Neutrophil (primary cell): ENCODE results near the gene PRKAG3.

Experiments
- H3K27ac ChIP-seq: fragments of 200-600 bp; sonication (generic); 2 replicates; pipeline ENCODE4 v1.5.1; 2016; ENCODE audit warnings: mild to moderate bottlenecking, moderate library complexity
- H3K27me3 ChIP-seq: fragments of 200-600 bp; sonication (generic); 2 replicates; pipeline ENCODE4 v1.6.0; 2016; ENCODE audit warnings: mild to moderate bottlenecking
- H3K36me3 ChIP-seq: fragments of 200-600 bp; sonication (generic); 2 replicates; pipeline ENCODE4 v1.5.1; 2017
- H3K4me1 ChIP-seq, 2 experiments: fragments of 200-600 bp in 1 of 2; sonication (generic) in 1 of 2; 1 replicate in 1 of 2; 2 replicates in 1 of 2; pipeline versions ENCODE4 v1.5.1 to v1.6.1; 2013 to 2016; ENCODE audit warnings: low read depth in 1 of 2, low read length in 1 of 2, mild to moderate bottlenecking in 1 of 2, moderate library complexity in 1 of 2; ENCODE audit not compliant: control insufficient read depth in 1 of 2, insufficient read depth in 1 of 2
- H3K4me3 ChIP-seq, 2 experiments: fragments of 200-600 bp in 1 of 2; sonication (generic) in 1 of 2; 1 replicate in 1 of 2; 2 replicates in 1 of 2; pipeline ENCODE4 v1.5.1; 2013 to 2016; ENCODE audit warnings: low read depth in 1 of 2, low read length in 1 of 2, mild to moderate bottlenecking in 1 of 2, moderate library complexity in 1 of 2
- H3K9me3 ChIP-seq: fragments of 200-600 bp; sonication (generic); 2 replicates; pipeline ENCODE4 v1.5.1; 2016
- TF ChIP-seq, protein P1 (sequence below): fragments of 200-600 bp; sonication (generic); IDR thresholded peaks from 2 replicates; pipeline ENCODE4 v1.5.1; 2016; ENCODE audit warnings: antibody characterized with exemption

PRKAG3 gene

DNA sequence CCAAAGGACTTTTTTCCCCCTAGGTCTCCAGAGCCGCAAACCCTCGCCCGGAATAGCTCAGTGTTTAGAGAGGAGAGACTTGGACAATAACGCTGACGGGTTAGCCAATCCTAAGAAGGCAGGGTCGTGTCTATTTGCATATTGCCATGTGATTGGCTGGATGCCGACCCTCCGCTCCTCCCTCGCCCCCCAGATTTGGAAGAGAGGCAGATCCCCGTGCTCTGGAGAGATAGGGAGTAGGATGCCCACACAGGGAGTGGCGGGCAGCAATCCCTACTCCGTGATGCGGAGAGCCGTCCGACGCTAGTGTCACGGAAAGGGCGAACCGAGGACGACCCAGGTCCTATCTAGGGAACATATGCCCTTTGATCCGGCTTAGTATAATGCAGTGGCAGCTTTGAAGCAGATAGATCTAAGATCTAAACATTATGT is 29.4 kb upstream of the PRKAG3 start:
- TF ChIP-seq, protein P1, sequence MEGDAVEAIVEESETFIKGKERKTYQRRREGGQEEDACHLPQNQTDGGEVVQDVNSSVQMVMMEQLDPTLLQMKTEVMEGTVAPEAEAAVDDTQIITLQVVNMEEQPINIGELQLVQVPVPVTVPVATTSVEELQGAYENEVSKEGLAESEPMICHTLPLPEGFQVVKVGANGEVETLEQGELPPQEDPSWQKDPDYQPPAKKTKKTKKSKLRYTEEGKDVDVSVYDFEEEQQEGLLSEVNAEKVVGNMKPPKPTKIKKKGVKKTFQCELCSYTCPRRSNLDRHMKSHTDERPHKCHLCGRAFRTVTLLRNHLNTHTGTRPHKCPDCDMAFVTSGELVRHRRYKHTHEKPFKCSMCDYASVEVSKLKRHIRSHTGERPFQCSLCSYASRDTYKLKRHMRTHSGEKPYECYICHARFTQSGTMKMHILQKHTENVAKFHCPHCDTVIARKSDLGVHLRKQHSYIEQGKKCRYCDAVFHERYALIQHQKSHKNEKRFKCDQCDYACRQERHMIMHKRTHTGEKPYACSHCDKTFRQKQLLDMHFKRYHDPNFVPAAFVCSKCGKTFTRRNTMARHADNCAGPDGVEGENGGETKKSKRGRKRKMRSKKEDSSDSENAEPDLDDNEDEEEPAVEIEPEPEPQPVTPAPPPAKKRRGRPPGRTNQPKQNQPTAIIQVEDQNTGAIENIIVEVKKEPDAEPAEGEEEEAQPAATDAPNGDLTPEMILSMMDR, result no peak
- Histone ChIP-seq H3K27me3 (peaks cover 100% of the 10 kb centered on the region), H3K36me3 (no peaks in the 10 kb centered on the region), H3K4me3 (no peak overlapping the region), H3K9me3 (no peaks in the 10 kb centered on the region), H3K27ac (no peak overlapping the region), H3K4me1 (no peaks in the 10 kb centered on the region)

DNA sequence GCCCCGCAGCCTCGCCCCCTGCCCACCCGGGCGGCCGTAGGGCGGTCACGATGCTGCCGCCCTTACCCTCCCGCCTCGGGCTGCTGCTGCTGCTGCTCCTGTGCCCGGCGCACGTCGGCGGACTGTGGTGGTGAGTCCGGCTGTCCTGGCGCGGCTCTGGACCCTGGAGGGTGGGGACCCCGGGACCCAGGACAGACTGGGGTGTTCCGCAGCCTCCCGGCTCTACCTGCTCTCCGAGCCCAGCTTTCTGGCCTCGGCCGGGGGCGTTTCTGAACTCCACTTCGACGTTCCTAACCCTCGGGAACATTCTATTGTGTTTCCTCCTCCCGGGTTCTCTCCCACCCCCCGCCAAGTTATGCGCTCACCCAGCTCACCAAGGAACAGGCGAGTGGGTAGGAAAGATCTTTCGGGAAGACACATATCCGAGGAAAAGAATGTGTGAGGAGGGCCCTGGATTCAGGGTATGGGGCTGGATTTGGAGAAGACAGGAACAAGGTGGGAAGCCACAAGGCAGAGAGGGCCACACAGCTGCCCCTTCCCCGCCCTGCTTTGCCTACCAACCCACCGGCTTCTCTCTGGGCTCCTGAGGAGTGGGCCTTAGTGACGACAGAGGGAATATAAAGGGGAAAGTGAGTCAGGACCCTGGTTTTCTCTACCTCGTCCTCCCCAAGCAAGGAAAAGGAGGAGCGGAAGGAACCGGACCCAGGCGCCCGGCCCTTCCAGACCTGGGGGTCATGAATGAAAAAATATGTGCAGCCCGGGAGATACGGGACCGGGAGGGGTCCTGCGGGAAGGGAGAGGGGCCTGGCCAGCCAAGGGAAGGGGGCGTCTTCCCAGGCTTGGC is 28.6 kb upstream of the PRKAG3 start:
- no peaks in the 10 kb centered on the region for H3K9me3 ChIP-seq
- no peaks in the 10 kb centered on the region for H3K36me3 ChIP-seq
- H3K27ac ChIP-seq, result no peak overlapping the region
- H3K4me1 ChIP-seq, result no peaks in the 10 kb centered on the region
- TF ChIP-seq, protein P1, result no peak
- no peak overlapping the region for H3K4me3 ChIP-seq
- peaks cover 100% of the 10 kb centered on the region for H3K27me3 ChIP-seq

DNA sequence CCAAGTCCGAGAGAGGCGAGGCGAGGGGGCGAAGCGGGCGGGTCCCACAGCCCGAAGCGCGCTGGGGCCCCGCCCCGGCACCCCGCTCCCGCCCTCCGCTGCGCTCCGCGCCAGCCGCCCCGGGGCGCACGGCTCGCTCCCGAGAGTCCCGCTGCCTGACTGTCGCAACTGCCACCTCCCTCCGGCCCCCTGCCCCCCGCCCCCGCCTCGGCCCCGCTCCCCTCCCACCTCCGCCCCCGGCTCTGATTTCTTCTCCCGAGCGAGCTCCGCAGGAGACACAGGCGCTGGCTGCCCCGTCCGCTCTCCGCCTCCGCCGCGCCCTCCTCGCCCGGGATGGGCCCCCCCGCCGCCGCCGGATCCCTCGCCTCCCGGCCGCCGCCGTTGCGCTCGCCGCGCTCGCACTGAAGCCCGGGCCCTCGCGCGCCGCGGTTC is 28.0 kb upstream of the PRKAG3 start, which contains the start of gene WNT6:
WNT6 (plus strand) TSS at position 250 of the 432 bp plus-strand sequence. CDS start 233 bp downstream, outside the sequence.
- no peak within 1 kb of the TSS for H3K4me3 ChIP-seq
- TF ChIP-seq, protein P1, result no peak

DNA sequence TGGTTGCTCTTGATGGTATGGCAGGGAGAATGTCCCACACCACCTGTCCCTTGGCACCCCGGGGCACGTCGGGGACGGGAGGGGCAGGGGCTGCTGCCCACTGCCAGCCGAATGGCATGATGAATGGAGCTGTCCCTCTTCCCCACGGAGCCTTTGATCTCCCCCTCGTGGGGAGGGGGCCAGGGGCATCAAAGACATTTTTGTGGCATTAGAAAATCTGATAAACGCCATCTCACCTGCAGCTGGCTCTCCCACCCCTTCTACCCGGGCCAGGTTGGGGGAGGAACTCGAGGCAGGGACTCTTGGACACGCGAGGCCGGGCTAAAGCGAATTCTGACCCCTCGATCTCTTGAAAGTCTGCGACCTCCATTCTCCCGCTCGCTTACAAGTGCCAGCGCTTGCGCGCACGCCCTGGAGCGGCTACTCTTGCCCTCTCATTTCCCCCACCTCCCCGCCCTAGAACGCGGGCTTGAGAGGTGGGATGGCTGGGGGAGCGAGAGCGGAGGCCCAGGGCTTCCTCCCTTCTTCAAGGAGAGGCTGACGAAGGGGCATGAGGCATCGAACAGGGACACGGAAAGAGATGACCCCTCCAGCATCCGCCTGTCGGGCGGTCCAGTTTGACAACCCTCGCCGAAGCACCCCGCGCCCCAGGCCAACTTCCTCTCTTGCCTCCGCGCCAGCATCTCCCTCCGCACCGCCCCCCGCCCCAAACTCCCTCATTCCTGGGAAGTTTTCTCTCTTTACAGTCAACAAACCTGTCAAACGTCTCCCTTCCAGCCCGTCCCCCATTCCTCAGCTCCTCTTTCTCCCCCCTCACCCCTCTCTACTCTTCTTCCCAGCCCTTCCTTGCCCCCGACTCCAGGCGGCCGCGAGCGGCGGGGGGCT is 27.3 kb upstream of the PRKAG3 start:
- Histone ChIP-seq H3K4me1 (no peaks in the 10 kb centered on the region), H3K36me3 (no peaks in the 10 kb centered on the region), H3K27me3 (peaks cover 100% of the 10 kb centered on the region), H3K9me3 (no peaks in the 10 kb centered on the region), H3K4me3 (no peak overlapping the region), H3K27ac (no peak overlapping the region)
- TF ChIP-seq, protein P1, result no peak

More for the DNA sequence above, 28.0 kb upstream of the PRKAG3 start, which contains the start of gene WNT6:
- Histone ChIP-seq H3K4me1 (no peaks in the 10 kb centered on the region), H3K9me3 (no peaks in the 10 kb centered on the region), H3K27me3 (peaks cover 100% of the 10 kb centered on the region), H3K27ac (no peak within 1 kb of the TSS), H3K36me3 (no peaks in the 10 kb centered on the region)

DNA sequence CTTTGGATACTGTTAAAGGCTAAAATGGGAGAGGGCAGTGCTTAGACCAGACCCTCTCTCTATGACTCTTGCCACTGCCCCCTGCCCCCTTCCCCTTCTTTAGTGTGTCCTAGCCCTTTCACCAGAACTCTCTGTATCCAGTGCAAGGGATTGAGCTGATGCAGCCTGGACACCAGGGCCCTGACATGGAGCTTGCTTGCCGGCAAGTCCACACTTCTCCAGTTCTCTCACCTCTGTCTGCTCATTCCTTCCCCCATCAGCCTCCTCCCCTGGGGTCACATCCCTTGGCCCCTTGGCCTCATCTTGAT is 26.5 kb upstream of the PRKAG3 start:
- Histone ChIP-seq H3K4me3 (no peak overlapping the region), H3K27ac (no peak overlapping the region), H3K27me3 (peaks cover 100% of the 10 kb centered on the region), H3K36me3 (no peaks in the 10 kb centered on the region), H3K9me3 (no peaks in the 10 kb centered on the region), H3K4me1 (no peaks in the 10 kb centered on the region)
- TF ChIP-seq, protein P1, result no peak
